ENCODE results near the gene ITGAX. TPM values are rescaled to one million over a fixed set of nuclear protein-coding genes. Genes with fewer than 3 reads are reported as not detected.

Gene ITGAX
- total and polyA plus RNA-seq, 2 experiments from 2014 or later, result 0.50 to 0.60 TPM

DNA sequence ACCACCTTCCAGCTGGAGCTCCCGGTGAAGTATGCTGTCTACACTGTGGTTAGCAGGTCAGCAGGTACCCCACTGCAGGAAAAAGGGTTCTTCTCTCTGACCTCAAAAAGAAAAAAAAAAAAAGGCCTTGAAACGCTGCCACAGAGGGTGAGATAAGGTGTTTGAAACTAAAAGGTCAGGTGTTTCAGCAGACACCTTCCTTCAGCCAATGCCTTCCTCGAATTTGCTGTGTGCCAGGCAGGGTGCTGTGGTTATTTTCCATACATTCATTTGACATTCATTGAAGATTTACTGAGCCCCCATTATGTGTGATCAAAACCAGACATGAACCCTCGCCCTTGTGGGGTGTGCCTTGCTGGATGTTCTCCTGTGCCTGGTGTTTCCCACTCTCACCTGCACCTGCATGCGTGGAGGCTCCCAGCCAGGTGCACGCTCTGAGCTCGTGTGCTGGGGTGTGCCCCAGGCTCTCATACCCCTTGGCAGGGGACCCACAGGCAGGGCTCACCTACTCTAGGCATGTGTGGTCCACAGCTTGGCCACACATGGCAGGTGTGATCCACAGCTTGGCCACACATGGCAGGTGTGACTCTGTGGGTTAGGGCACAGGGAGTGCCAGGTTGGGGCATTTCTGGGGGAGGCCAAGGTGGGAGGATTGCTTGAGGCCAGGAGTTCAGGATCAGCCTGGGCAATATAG lies 22.4 kb downstream of the ITGAX start:
- no peaks in the 10 kb centered on the region for H3K4me1 ChIP-seq (ENCODE audit: insufficient read depth)
- 78% methylated on average over 7 of the region's 7 CpGs for WGBS (ENCODE audit: low lambda C conversion rate, missing lambda C conversion rate)
- no peaks in the 10 kb centered on the region for H3K9me3 ChIP-seq (ENCODE audit: low read depth)
- no peaks in the 10 kb centered on the region for H3K36me3 ChIP-seq (replicated peaks; ENCODE audit: insufficient read depth, low read depth)
- no peaks in the 10 kb centered on the region for H4K20me1 ChIP-seq (ENCODE audit: insufficient read depth, poor library complexity, severe bottlenecking)
- H3K27me3 ChIP-seq, result no peaks in the 10 kb centered on the region
- no peak overlapping the region for H2AFZ ChIP-seq
- DNase-seq (ENCODE audit: low spot score), result no peak
- H3K4me3 ChIP-seq, result no peak overlapping the region
- no peaks in the 10 kb centered on the region for H3K9me2 ChIP-seq (replicated peaks; ENCODE audit: insufficient read depth)
- TF ChIP-seq EZH2 (IDR thresholded peaks at IDR 0.05; ENCODE audit: borderline replicate concordance) (no peak), EZH2phosphoT487 (IDR thresholded peaks at IDR 0.05; ENCODE audit: low read depth, severe bottlenecking, unreplicated experiment) (no peak)
- TF ChIP-seq, protein P1, sequence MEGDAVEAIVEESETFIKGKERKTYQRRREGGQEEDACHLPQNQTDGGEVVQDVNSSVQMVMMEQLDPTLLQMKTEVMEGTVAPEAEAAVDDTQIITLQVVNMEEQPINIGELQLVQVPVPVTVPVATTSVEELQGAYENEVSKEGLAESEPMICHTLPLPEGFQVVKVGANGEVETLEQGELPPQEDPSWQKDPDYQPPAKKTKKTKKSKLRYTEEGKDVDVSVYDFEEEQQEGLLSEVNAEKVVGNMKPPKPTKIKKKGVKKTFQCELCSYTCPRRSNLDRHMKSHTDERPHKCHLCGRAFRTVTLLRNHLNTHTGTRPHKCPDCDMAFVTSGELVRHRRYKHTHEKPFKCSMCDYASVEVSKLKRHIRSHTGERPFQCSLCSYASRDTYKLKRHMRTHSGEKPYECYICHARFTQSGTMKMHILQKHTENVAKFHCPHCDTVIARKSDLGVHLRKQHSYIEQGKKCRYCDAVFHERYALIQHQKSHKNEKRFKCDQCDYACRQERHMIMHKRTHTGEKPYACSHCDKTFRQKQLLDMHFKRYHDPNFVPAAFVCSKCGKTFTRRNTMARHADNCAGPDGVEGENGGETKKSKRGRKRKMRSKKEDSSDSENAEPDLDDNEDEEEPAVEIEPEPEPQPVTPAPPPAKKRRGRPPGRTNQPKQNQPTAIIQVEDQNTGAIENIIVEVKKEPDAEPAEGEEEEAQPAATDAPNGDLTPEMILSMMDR (IDR thresholded peaks at IDR 0.05; ENCODE audit: poor library complexity), result no peak
- no peak overlapping the region for H3K27ac ChIP-seq
- H3K79me2 ChIP-seq, result no peaks in the 10 kb centered on the region
- H3K4me2 ChIP-seq, result no peak overlapping the region

GRCh38 chr16:31380201-31380600 lies 25.2 kb downstream of the ITGAX start:
- H3K9me2 ChIP-seq (replicated peaks; ENCODE audit: insufficient read depth), result no peaks in the 10 kb centered on the region
- H3K36me3 ChIP-seq (replicated peaks; ENCODE audit: insufficient read depth, low read depth), result no peaks in the 10 kb centered on the region
- H4K20me1 ChIP-seq (ENCODE audit: insufficient read depth, poor library complexity, severe bottlenecking), result no peaks in the 10 kb centered on the region
- H3K79me2 ChIP-seq, result no peaks in the 10 kb centered on the region
- no peak overlapping the region for H3K4me2 ChIP-seq
- no peak overlapping the region for H3K4me3 ChIP-seq
- no peaks in the 10 kb centered on the region for H3K4me1 ChIP-seq (ENCODE audit: insufficient read depth)
- 90% methylated on average over 12 of the region's 12 CpGs for WGBS (ENCODE audit: low lambda C conversion rate, missing lambda C conversion rate)
- no peak for TF ChIP-seq EZH2phosphoT487 (IDR thresholded peaks at IDR 0.05; ENCODE audit: low read depth, severe bottlenecking, unreplicated experiment)
- TF ChIP-seq EZH2 (IDR thresholded peaks at IDR 0.05; ENCODE audit: borderline replicate concordance), result no peak
- TF ChIP-seq, protein P1 (IDR thresholded peaks at IDR 0.05; ENCODE audit: poor library complexity), result no peak
- H3K27me3 ChIP-seq, result no peaks in the 10 kb centered on the region
- H2AFZ ChIP-seq, result no peak overlapping the region
- no peak overlapping the region for H3K27ac ChIP-seq
- H3K9me3 ChIP-seq (ENCODE audit: low read depth), result no peaks in the 10 kb centered on the region
- DNase-seq (ENCODE audit: low spot score), result no peak

- H3K4me3 ChIP-seq, result no peak overlapping the region
- H3K36me3 ChIP-seq (replicated peaks; ENCODE audit: insufficient read depth, low read depth), result no peaks in the 10 kb centered on the region
- no peaks in the 10 kb centered on the region for H3K27me3 ChIP-seq
- no peak overlapping the region for H3K27ac ChIP-seq
- H3K9me3 ChIP-seq (ENCODE audit: low read depth), result no peaks in the 10 kb centered on the region
- TF ChIP-seq EZH2 (IDR thresholded peaks at IDR 0.05; ENCODE audit: borderline replicate concordance) (no peak), EZH2phosphoT487 (IDR thresholded peaks at IDR 0.05; ENCODE audit: low read depth, severe bottlenecking, unreplicated experiment) (no peak)
- TF ChIP-seq, protein P1 (IDR thresholded peaks at IDR 0.05; ENCODE audit: poor library complexity), result peak; percentile 62
- no peak overlapping the region for H2AFZ ChIP-seq
- H4K20me1 ChIP-seq (ENCODE audit: insufficient read depth, poor library complexity, severe bottlenecking), result no peaks in the 10 kb centered on the region
- H3K9me2 ChIP-seq (replicated peaks; ENCODE audit: insufficient read depth), result no peaks in the 10 kb centered on the region
- no peak overlapping the region for H3K4me2 ChIP-seq
- peak; percentile 77 for DNase-seq (ENCODE audit: low spot score)
- H3K79me2 ChIP-seq, result no peaks in the 10 kb centered on the region
- 28% methylated on average over 14 of the region's 14 CpGs for WGBS (ENCODE audit: low lambda C conversion rate, missing lambda C conversion rate)
- H3K4me1 ChIP-seq (ENCODE audit: insufficient read depth), result no peaks in the 10 kb centered on the region
These were observed 27.6 kb downstream of the ITGAX start for GRCh38 chr16:31382485-31383161.
